GM10248 (cell line): ENCODE data around the gene CBX4.

Experiments
- CTCF ChIA-PET: fragments of 300-600 bp; sonication (Branson Sonifier 250); formaldehyde crosslinking; extraction: SDS; loops from one replicate; lab custom pipeline; 2021; ENCODE audit warnings: antibody characterized with exemption; lab: Yijun Ruan, JAX
- POLR2A ChIA-PET: fragments of 350-650 bp; sonication (Branson Sonifier 250); formaldehyde crosslinking; extraction: SDS; loops from one replicate; lab custom pipeline; 2020; ENCODE audit warnings: antibody characterized with exemption; lab: Yijun Ruan, JAX
- DNase-seq: peaks from one replicate; pipeline ENCODE4 v3.0.0; 2012; ENCODE audit errors: extremely low spot score
- CTCF ChIP-seq: IDR thresholded peaks from 2 replicates; pipeline ENCODE4 v1.5.1; 2012; ENCODE audit warnings: mild to moderate bottlenecking, low read depth; ENCODE audit errors: extremely low read depth, missing control alignments, control extremely low read depth

CBX4 gene

DNA sequence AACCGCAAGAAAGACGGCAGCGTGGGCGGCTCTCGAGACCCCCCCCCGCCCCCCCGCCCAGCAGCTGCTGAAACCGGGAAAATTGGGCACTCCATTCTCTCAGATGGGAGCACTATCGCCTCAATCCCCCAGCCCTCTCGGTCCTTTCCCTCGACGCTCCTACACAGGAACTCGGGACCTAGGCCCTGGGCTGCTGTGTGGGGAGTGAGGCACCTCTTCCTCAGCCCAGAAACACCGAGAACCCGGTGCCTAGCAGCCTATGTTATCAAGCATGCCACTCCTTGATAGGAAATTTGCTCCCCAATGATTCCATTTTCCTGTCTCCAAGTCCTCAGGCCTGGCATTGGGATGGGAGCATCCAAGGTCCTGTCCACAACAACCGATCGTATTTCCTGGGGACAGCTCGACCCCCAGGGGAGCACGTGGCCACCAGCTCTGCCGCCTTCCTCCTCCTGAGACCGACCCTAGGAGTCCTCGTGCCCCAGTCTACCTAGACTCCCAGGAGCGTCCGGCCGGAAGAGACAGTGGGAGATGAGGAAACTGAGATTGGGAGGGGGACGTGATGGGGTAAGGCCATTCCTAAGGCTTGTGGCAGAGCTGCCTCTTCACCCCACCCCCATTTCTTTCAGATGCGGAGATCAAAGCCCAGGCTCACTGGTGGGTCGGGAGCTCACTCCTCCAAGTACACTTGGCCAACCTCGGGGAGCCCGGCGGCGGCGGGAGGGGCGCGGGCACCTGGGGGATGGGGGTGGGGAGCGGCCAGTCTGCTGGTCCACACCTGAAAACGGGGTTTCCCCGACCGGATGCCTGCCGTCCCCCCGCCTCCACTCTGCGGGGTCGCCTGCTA lies 24.9 kb downstream of the CBX4 start:
- ChIA-PET CTCF (interaction anchor here (1.1 to 2.6 kb wide), 4 partner anchors 16 to 75 kb away, joined by 3 to 7 read pairs (median 4); no protein-coding TSS in a partner anchor), POLR2A (no interaction called here)
- no peak for TF ChIP-seq CTCF
- DNase-seq = no peak

DNA sequence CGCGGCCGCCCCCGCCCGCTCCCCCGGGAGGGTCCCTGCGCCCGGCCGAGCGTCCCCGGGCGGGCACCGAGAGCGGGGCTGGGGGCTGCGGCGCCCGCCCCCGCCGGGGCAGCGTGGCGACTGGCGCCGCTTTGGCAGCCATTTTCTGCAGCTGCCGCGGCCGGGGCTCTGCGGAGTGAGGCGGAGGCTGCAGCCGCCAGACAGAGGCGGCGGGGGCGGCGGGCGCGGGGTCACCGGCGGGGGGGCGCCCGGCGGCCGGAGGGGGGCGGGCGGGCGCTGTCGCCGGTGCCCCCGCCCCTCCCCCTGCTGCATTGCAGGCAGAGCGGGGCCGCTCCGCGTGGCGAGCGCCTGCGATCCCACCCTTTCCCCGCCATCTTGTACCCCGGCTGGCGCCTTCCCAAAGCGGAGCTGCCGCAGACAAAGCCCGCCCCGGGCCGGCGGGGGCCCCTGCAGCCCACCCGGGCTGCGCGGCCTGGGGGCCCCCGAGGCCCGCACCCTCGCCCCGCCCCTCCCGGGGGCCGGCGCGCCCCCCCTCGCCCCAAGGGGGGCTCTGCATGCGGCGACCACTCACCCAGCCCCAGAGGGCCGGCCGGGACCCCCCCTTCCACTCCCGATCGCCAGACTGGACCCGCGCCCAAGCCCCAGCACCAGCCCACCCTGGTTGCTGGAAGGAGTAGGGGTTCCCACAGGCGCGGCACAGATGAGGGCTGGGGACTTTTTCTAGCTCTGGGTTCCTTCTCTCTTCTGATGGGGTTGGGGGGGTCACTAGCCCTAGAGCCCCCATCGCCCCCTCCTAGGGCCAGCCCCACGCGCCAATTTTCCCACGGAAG lies 25.7 kb downstream of the CBX4 start:
- ChIA-PET POLR2A (interaction anchor here (0.6 kb wide), 1 partner anchor 887 kb away, joined by 4 read pairs; no protein-coding TSS in a partner anchor), CTCF (interaction anchor here (1.0 to 4.0 kb wide), 6 partner anchors 8 to 31 kb away, joined by 3 to 28 read pairs (median 7); partner anchors contain the start of gene CBX4)
- DNase-seq = no peak
- no peak for TF ChIP-seq CTCF

DNA sequence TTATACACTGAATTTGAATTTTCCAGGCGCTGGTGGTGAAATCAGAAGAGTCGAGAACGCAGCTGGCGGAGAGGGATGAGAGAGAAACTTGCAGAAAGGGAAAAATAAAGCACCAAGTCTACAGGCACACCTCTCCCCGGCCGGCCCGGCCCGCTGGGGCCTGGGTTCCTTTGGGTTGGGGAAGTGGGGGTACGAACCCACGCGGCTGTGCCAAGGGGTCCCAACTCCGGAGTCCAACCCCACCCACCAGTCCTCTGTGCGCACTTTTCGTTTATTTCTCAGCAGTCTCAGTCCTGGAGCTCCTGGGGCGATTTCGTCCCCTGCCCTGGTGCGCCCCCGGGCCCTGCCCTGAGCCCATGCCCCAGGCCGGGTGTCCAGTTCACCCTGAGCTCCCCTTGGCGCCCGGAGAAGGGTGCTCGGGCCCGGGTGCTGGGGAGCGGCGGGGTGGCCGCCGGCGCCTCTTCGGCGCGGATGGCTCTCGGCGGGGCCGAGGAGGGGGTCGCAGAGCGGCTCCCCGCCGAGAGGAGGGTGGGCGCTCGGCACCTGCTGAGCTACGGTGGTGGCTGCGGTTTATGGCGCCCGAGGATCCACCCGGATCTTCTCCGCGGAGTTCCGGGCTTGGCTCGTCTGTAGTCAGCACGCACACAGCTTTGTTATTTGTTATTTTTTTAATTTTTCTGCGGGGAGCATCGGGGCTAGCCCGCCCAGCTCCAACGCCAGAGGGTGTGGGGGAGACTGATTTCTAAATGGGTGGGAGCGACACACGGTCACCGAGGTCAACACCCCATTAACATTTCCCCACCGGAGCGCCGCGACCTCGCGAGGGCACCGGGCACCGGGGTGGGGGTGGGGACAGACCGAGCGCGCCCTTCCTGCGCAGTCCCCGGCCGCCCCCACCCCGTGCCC lies 26.6 kb downstream of the CBX4 start:
- POLR2A ChIA-PET = interaction anchor here (2.2 kb wide), 1 partner anchor 26 kb away, joined by 9 read pairs; the partner anchor contains the start of gene CBX4
- no peak for DNase-seq
- TF ChIP-seq CTCF = no peak
- CTCF ChIA-PET = interaction anchor here (0.8 to 4.0 kb wide), 11 partner anchors 9 to 71 kb away, joined by 3 to 28 read pairs (median 6); partner anchors contain the start of gene CBX4

GRCh38 chr17:79811868-79812352 lies 27.3 kb downstream of the CBX4 start:
- no peak for TF ChIP-seq CTCF
- ChIA-PET CTCF (interaction anchor here (0.8 to 4.0 kb wide), 11 partner anchors 9 to 71 kb away, joined by 3 to 28 read pairs (median 6); partner anchors contain the start of genes CBX2 and CBX4), POLR2A (interaction anchor here (0.5 to 2.2 kb wide), 2 partner anchors 27 to 29 kb away, joined by 3 to 9 read pairs; partner anchors contain the start of gene CBX4)
- DNase-seq = no peak

DNA sequence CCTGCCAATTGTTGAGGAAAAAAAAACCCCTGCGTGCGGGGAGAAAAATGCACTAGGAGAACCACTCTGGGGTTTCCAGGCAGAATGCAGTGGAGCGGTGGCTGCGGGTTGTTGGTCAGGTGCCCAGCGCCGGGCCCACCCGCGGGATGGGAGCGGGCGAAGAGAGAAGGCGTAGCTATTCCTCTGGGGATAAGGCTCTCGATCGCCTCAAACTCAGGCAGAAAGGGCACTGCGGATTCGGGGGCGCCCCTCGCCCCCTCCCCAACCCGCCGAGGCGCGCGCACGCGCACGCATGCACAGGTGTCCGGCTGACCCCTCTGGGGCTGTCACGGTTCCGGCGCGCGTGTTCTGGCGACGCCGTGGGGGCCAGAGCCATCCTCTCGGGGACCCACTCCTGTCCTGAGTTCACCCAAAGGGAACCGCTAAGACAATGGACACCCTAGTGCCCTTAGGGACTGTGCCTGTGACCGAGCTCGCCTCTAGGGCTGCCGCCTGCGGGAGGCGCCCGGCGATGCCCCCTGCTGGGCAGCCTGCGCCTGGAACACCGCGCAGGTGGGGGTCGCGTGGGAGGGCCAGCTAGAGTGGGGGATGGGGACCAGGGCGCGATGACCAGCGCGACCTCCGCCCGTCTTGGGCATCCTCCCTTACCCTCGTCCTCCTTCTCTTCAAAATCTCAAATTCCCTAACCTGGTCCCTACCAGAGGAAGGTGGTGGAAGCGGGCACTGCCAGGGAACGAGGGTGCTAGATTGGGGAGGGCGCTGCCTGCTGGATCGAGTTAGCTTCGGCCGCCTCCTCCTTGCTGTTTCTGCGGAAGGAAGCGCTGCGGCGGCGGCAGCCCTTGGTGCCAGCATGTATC lies 28.0 kb downstream of the CBX4 start:
- peak; percentile 70 for TF ChIP-seq CTCF
- DNase-seq = peak; percentile 67
- POLR2A ChIA-PET = interaction anchor here (0.5 to 2.2 kb wide), 3 partner anchors 28 to 29 kb away, joined by 3 to 9 read pairs (median 3); partner anchors contain the start of gene CBX4
- CTCF ChIA-PET = interaction anchor here (0.7 to 4.0 kb wide), 16 partner anchors 10 to 70 kb away, joined by 3 to 28 read pairs (median 6); partner anchors contain the start of genes CBX2, CBX4 and CBX8
